22Rv1 (cell line): ENCODE measurements around the gene RNF181.

Experiments
- ZFX ChIP-seq: fragments of 450-650 bp; IDR thresholded peaks from 2 replicates; pipeline ENCODE4 v1.6.1; 2017; ENCODE audit warnings: antibody characterized with exemption, borderline replicate concordance
- TF ChIP-seq, protein P1 (sequence below): fragments of 450-650 bp; IDR thresholded peaks from 2 replicates; pipeline ENCODE4 v1.5.1; 2017; ENCODE audit warnings: mild to moderate bottlenecking

DNA sequence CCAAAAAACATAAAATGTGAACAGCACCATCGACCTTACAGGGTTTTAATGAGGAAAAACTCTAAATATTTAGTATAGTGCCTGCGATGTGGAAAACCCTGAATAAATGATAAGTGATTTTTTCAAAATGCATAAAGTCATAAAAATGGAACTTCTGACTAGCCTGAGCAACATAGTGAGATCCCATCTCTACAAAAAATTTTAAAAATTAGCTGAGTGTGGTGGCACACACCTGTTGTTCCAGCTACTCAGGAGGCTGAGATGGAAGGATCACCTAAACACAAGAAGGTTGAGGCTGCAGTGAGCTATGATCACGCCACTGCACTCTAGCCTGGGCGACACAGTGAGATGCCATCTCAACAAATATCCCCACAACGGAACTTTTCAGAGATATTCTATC lies 38.4 kb upstream of the RNF181 start:
- TF ChIP-seq, protein P1, sequence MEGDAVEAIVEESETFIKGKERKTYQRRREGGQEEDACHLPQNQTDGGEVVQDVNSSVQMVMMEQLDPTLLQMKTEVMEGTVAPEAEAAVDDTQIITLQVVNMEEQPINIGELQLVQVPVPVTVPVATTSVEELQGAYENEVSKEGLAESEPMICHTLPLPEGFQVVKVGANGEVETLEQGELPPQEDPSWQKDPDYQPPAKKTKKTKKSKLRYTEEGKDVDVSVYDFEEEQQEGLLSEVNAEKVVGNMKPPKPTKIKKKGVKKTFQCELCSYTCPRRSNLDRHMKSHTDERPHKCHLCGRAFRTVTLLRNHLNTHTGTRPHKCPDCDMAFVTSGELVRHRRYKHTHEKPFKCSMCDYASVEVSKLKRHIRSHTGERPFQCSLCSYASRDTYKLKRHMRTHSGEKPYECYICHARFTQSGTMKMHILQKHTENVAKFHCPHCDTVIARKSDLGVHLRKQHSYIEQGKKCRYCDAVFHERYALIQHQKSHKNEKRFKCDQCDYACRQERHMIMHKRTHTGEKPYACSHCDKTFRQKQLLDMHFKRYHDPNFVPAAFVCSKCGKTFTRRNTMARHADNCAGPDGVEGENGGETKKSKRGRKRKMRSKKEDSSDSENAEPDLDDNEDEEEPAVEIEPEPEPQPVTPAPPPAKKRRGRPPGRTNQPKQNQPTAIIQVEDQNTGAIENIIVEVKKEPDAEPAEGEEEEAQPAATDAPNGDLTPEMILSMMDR = no peak
- TF ChIP-seq ZFX = no peak
